IMR-90 (cell line): Measurements from ENCODE around the gene FNTB. TPM values are rescaled to one million over a fixed set of nuclear protein-coding genes. Genes with fewer than 3 reads are reported as not detected.

ENCODE experiments used
- ATAC-seq: fragments of 200-7000 bp; cut with Tn5 transposase; 2 replicates; pipeline ENCODE4 v1.9.1; 2020; ENCODE audit warnings: low read depth, mild to moderate bottlenecking, moderate library complexity
- BruUV-seq: library from RNA; stranded (reverse); fragments of 400-500 nt; replicated peaks from 2 replicates; lab custom pipeline; 2021; lab: Mats Ljungman, UMichigan
- CTCF ChIA-PET: fragments of 300-600 bp; formaldehyde crosslinking; extraction: SDS; loops from one replicate; lab custom pipeline; 2021; ENCODE audit warnings: antibody characterized with exemption; lab: Yijun Ruan, JAX
- POLR2A ChIA-PET: fragments of 300-600 bp; sonication (Branson Sonifier 250); formaldehyde crosslinking; loops from one replicate; lab custom pipeline; 2022; ENCODE audit warnings: antibody characterized with exemption; ENCODE audit not compliant: unreplicated experiment; lab: Charles Lee
- DNase-seq: peaks from one replicate; pipeline ENCODE4 v3.0.0; 2013
- H2AFZ ChIP-seq: replicated peaks from 2 replicates; pipeline ENCODE3; 2013; ENCODE audit warnings: low read length, mild to moderate bottlenecking; ENCODE audit not compliant: poor library complexity
- H2AK5ac ChIP-seq: 2 replicates; pipeline ENCODE4 v1.6.1; 2013; ENCODE audit warnings: low read depth, low read length, inconsistent platforms
- H2AK9ac ChIP-seq: replicated peaks from 2 replicates; pipeline ENCODE3; 2013; ENCODE audit warnings: mild to moderate bottlenecking, low read depth, low read length, moderate library complexity; ENCODE audit not compliant: poor library complexity
- H2BK120ac ChIP-seq: 2 replicates; pipeline ENCODE4 v1.6.1; 2013; ENCODE audit warnings: low read depth, low read length, inconsistent platforms
- H2BK15ac ChIP-seq: 3 replicates; pipeline ENCODE4 v1.6.1; 2013; ENCODE audit warnings: low read depth, low read length, inconsistent platforms
- H2BK20ac ChIP-seq: 2 replicates; pipeline ENCODE4 v1.6.1; 2013; ENCODE audit warnings: low read depth, mild to moderate bottlenecking, inconsistent platforms, low read length, moderate library complexity
- H2BK5ac ChIP-seq: 2 replicates; pipeline ENCODE4 v1.6.1; 2013; ENCODE audit warnings: mild to moderate bottlenecking, low read depth, low read length, inconsistent platforms; ENCODE audit not compliant: poor library complexity, severe bottlenecking
- H3K14ac ChIP-seq: replicated peaks from 2 replicates; pipeline ENCODE4 v1.6.1; 2013; ENCODE audit warnings: low read depth, low read length, inconsistent platforms
- H3K18ac ChIP-seq: 2 replicates; pipeline ENCODE4 v1.6.1; 2013; ENCODE audit warnings: low read depth, low read length, control low read depth
- H3K23ac ChIP-seq: 2 replicates; pipeline ENCODE4 v1.6.1; 2013; ENCODE audit warnings: low read depth, low read length, inconsistent platforms
- H3K27ac ChIP-seq: 2 replicates; pipeline ENCODE4 v1.5.1; 2013; ENCODE audit warnings: mild to moderate bottlenecking, control low read depth, low read length; ENCODE audit not compliant: insufficient read depth
- H3K27me3 ChIP-seq: 2 replicates; pipeline ENCODE4 v1.6.1; 2013; ENCODE audit warnings: low read length; ENCODE audit not compliant: control insufficient read depth, insufficient read depth
- H3K36me3 ChIP-seq: 2 replicates; pipeline ENCODE4 v1.6.1; 2013; ENCODE audit warnings: low read length, mixed read lengths; ENCODE audit not compliant: control insufficient read depth, insufficient read depth
- H3K4ac ChIP-seq: 2 replicates; pipeline ENCODE4 v1.6.1; 2013; ENCODE audit warnings: low read depth, low read length, inconsistent platforms
- H3K4me1 ChIP-seq: 2 replicates; pipeline ENCODE4 v1.6.1; 2013; ENCODE audit warnings: low read length, mixed read lengths; ENCODE audit not compliant: control insufficient read depth, insufficient read depth
- H3K4me2 ChIP-seq: 2 replicates; pipeline ENCODE4 v1.6.1; 2013; ENCODE audit warnings: low read depth, mild to moderate bottlenecking, control low read depth, low read length, moderate library complexity
- H3K4me3 ChIP-seq: 2 replicates; pipeline ENCODE4 v1.5.1; 2013; ENCODE audit warnings: low read depth, mild to moderate bottlenecking, control low read depth, low read length, moderate library complexity; ENCODE audit not compliant: insufficient read depth
- H3K56ac ChIP-seq: 2 replicates; pipeline ENCODE4 v1.6.1; 2013; ENCODE audit warnings: low read length, inconsistent platforms; ENCODE audit not compliant: insufficient read depth; ENCODE audit errors: extremely low read depth
- H3K79me1 ChIP-seq, 2 experiments: 2 replicates each; pipeline ENCODE4 v1.6.1; 2013; ENCODE audit warnings: low read length in 2 of 2, inconsistent platforms in 1 of 2, low read depth in 1 of 2
- H3K9ac ChIP-seq: 2 replicates; pipeline ENCODE4 v1.6.1; 2013; ENCODE audit warnings: low read depth, low read length, control low read depth
- H3K9me1 ChIP-seq: 2 replicates; pipeline ENCODE4 v1.6.1; 2013; ENCODE audit warnings: low read length, inconsistent platforms; ENCODE audit not compliant: insufficient read depth
- H3K9me3 ChIP-seq: 2 replicates; pipeline ENCODE4 v1.6.1; 2013; ENCODE audit warnings: low read length; ENCODE audit not compliant: control insufficient read depth, insufficient read depth
- H4K20me1 ChIP-seq: 2 replicates; pipeline ENCODE4 v1.6.1; 2013; ENCODE audit warnings: low read length, inconsistent platforms; ENCODE audit not compliant: insufficient read depth
- H4K5ac ChIP-seq: 2 replicates; pipeline ENCODE4 v1.6.1; 2013; ENCODE audit warnings: mild to moderate bottlenecking, low read depth, low read length, control low read depth
- H4K8ac ChIP-seq, 2 experiments: 2 replicates each; pipeline ENCODE4 v1.6.1; 2013; ENCODE audit warnings: low read depth in 2 of 2, low read length in 2 of 2, control low read depth in 1 of 2, inconsistent platforms in 1 of 2
- H4K91ac ChIP-seq: 2 replicates; pipeline ENCODE4 v1.6.1; 2013; ENCODE audit warnings: low read depth, low read length, inconsistent platforms; ENCODE audit not compliant: insufficient read depth
- CEBPB ChIP-seq: IDR thresholded peaks from 2 replicates; pipeline ENCODE4 v1.6.1; 2012; ENCODE audit warnings: low read depth, low read length, improper control_type of control experiment
- POLR2A ChIP-seq: IDR thresholded peaks from 2 replicates; pipeline ENCODE4 v1.6.1; 2012; ENCODE audit warnings: mild to moderate bottlenecking, low read depth, low read length
- RAD21 ChIP-seq: IDR thresholded peaks from 2 replicates; pipeline ENCODE4 v1.6.1; 2012; ENCODE audit warnings: low read length, improper control_type of control experiment
- SMC3 ChIP-seq: fragments of 150-350 bp; IDR thresholded peaks from 2 replicates; pipeline ENCODE4 v1.6.1; 2016; ENCODE audit warnings: low read depth, mild to moderate bottlenecking, antibody characterized with exemption, low read length, moderate library complexity
- WGBS, 2 experiments: methylation state at CpG; one replicate each; pipeline versions ENCODE4 v1.1.5 to v1.1.7; 2013; ENCODE audit warnings: missing lambda C conversion rate in 2 of 2; ENCODE audit not compliant: insufficient read length in 1 of 2; ENCODE audit errors: extremely low coverage in 2 of 2; 5-methylcytosine and 5-hydroxymethylcytosine counted together
- dilution Hi-C: fragments of 300-500 bp; cut with HindIII; formaldehyde crosslinking; loops from one replicate; pipeline ENCODE4 v1.14.3; 2018; ENCODE audit warnings: low sequenced_read_pairs; ENCODE audit not compliant: unreplicated experiment
- in situ Hi-C: fragments of 300-500 bp; cut with MboI; formaldehyde crosslinking; loops from 3 replicates; pipeline ENCODE4 v1.14.3; 2019; ENCODE audit warnings: low sequenced_read_pairs, inconsistent platforms, mixed read lengths
- intact Hi-C: fragments of 100-400 bp; cut with micrococcal nuclease; formaldehyde crosslinking; loops from 2 replicates; pipeline ENCODE4 v1.10.0; 2022
- polyA plus RNA-seq, 3 experiments: library from polyadenylated mRNA; depleted of rRNA; stranded (reverse); fragments of >200 nt; gene quantifications; 2 replicates each; pipeline ENCODE4 v1.2.3, GENCODE V29; 2012; ENCODE audit warnings: low replicate concordance in 1 of 3
- total RNA-seq: library from RNA; depleted of rRNA; stranded (reverse); fragments of >200 nt; gene quantifications from 2 replicates; pipeline ENCODE4 v1.2.3, GENCODE V29; 2012
- TF ChIP-seq, protein P1 (sequence below): fragments of 150-350 bp; IDR thresholded peaks from 2 replicates; pipeline ENCODE4 v1.6.1; 2016; ENCODE audit warnings: low read depth, mild to moderate bottlenecking, low read length, moderate library complexity, borderline replicate concordance
- TF ChIP-seq, protein P2 (sequence below): conservative IDR thresholded peaks from 2 replicates; pipeline ENCODE4 v1.5.1; 2012; ENCODE audit warnings: mild to moderate bottlenecking, low read depth, low read length, improper control_type of control experiment

FNTB gene
- total and polyA plus RNA-seq, 2 of the 4 experiments (the other 2 are of a cell fraction), result 9.9 to 18.5 TPM

DNA sequence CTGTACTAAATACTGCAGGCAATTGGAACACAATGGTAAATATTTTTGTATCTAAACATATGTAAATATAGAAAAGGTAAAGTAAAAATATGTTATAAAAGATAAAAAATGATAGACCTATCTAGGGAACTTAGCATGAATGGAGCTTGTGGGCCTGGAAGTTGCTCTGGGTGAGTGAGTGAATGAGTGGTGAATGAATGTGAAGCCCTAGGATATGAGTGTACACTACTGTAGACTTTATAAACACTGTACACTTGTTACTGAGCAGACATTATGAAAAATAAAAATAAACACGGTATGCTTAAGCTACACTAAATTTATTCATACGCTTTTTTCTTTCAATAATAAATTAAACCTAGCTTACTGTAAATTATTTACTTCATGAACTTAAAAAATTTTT, 7.8 kb downstream of the FNTB start:
- Histone ChIP-seq H4K20me1 (peaks cover 3% of the 10 kb centered on the region; the same call in 1 of the 2 replicates), H3K14ac (no peak overlapping the region), H4K5ac (no peak overlapping the region), H3K9ac (no peak overlapping the region), H3K27me3 (no peaks in the 10 kb centered on the region), H3K36me3 (no peaks in the 10 kb centered on the region), H3K56ac (no peak overlapping the region), H2BK20ac (no peak overlapping the region), H3K23ac (no peak overlapping the region), H3K9me1 (peaks cover 5% of the 10 kb centered on the region), H2AK5ac (no peak overlapping the region), H2BK15ac (no peak overlapping the region), H3K27ac (no peak overlapping the region), H3K4me1 (peaks cover 10% of the 10 kb centered on the region), H2BK5ac (no peak overlapping the region), H2AK9ac (no peak overlapping the region), H4K91ac (no peak overlapping the region), H2AFZ (no peak overlapping the region), H4K8ac (no peak overlapping the region), H3K79me1 (peaks cover 11 to 51% of the 10 kb centered on the region in 2 experiments; a peak in 2 of 4 replicates), H3K4me3 (no peak overlapping the region), H2BK120ac (no peak overlapping the region), H3K4ac (no peak overlapping the region), H3K9me3 (no peaks in the 10 kb centered on the region), H3K18ac (no peak overlapping the region), H3K4me2 (no peak overlapping the region)
- BruUV-seq, result no TSS peak
- CTCF ChIA-PET, result interaction anchor here (0.5 to 2.8 kb wide), 2 partner anchors 25 to 79 kb away, joined by 3 to 18 read pairs; no protein-coding TSS in a partner anchor
- DNase-seq, result peak; percentile 52
- in situ Hi-C loops (no loop called here), intact Hi-C loops (no loop called here), dilution Hi-C loops (no loop called here)
- POLR2A ChIA-PET, result no interaction called here
- no peak for TF ChIP-seq POLR2A
- no peak for TF ChIP-seq CEBPB
- TF ChIP-seq RAD21, result no peak
- TF ChIP-seq, protein P1, sequence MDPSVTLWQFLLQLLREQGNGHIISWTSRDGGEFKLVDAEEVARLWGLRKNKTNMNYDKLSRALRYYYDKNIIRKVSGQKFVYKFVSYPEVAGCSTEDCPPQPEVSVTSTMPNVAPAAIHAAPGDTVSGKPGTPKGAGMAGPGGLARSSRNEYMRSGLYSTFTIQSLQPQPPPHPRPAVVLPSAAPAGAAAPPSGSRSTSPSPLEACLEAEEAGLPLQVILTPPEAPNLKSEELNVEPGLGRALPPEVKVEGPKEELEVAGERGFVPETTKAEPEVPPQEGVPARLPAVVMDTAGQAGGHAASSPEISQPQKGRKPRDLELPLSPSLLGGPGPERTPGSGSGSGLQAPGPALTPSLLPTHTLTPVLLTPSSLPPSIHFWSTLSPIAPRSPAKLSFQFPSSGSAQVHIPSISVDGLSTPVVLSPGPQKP, result no peak
- TF ChIP-seq SMC3, result no peak
- TF ChIP-seq, protein P2, sequence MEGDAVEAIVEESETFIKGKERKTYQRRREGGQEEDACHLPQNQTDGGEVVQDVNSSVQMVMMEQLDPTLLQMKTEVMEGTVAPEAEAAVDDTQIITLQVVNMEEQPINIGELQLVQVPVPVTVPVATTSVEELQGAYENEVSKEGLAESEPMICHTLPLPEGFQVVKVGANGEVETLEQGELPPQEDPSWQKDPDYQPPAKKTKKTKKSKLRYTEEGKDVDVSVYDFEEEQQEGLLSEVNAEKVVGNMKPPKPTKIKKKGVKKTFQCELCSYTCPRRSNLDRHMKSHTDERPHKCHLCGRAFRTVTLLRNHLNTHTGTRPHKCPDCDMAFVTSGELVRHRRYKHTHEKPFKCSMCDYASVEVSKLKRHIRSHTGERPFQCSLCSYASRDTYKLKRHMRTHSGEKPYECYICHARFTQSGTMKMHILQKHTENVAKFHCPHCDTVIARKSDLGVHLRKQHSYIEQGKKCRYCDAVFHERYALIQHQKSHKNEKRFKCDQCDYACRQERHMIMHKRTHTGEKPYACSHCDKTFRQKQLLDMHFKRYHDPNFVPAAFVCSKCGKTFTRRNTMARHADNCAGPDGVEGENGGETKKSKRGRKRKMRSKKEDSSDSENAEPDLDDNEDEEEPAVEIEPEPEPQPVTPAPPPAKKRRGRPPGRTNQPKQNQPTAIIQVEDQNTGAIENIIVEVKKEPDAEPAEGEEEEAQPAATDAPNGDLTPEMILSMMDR, result no peak
- WGBS, 2 experiments, result no CpG with 5 or more reads among the region's 2 CpGs
- ATAC-seq, result peak; percentile 65
